AG10803 (cell line): Measurements from ENCODE around the gene ADD3.
"Not testable (repeated sequence)": the region's sequence is repeated elsewhere in the genome, so short reads cannot be mapped to it uniquely, and the experiment has no call there.

Experiments
- DNase-seq: peaks from one replicate; pipeline ENCODE4 v3.0.0; 2010; ENCODE audit warnings: low read depth
- H3K4me3 ChIP-seq: 2 replicates; pipeline ENCODE4 v1.5.1; 2011; ENCODE audit warnings: mild to moderate bottlenecking, low read length, control low read depth
- CTCF ChIP-seq: conservative IDR thresholded peaks from 2 replicates; pipeline ENCODE4 v1.5.1; 2011; ENCODE audit warnings: mild to moderate bottlenecking, low read length, control low read depth, inconsistent platforms

The ADD3 gene

GRCh38 chr10:110044681-110045080 lies 36.9 kb downstream of the ADD3 start:
- no peak for DNase-seq
- no peak for TF ChIP-seq CTCF
- no peak overlapping the region for H3K4me3 ChIP-seq

- TF ChIP-seq CTCF, result no peak
- no peak for DNase-seq
- H3K4me3 ChIP-seq, result no peak overlapping the region
Observed at GRCh38 chr10:110045772-110046171, 38.0 kb downstream of the ADD3 start.

- DNase-seq, H3K4me3 ChIP-seq: not testable (repeated sequence)
Observed at GRCh38 chr10:110048145-110048544, 40.4 kb downstream of the ADD3 start.

- TF ChIP-seq CTCF, result no peak
- no peak for DNase-seq
- H3K4me3 ChIP-seq, result no peak overlapping the region
Observed at GRCh38 chr10:110048781-110049180, 41.0 kb downstream of the ADD3 start.

GRCh38 chr10:110049889-110050591 lies 42.3 kb downstream of the ADD3 start:
- H3K4me3 ChIP-seq, DNase-seq: not testable (repeated sequence)

- TF ChIP-seq CTCF, result no peak
- no peak for DNase-seq
- H3K4me3 ChIP-seq, result no peak overlapping the region
Observed at GRCh38 chr10:110051487-110051886, 43.7 kb downstream of the ADD3 start.

- H3K4me3 ChIP-seq, result no peak overlapping the region
- no peak for DNase-seq
- no peak for TF ChIP-seq CTCF
Observed at GRCh38 chr10:110052916-110053315, 45.1 kb downstream of the ADD3 start.

- TF ChIP-seq CTCF, result no peak
- no peak overlapping the region for H3K4me3 ChIP-seq
- DNase-seq, result peak; percentile 85
Observed at GRCh38 chr10:110056822-110057221, 49.0 kb downstream of the ADD3 start.
